ENCODE measurements around the gene RCCD1. TPM values are rescaled to one million over a fixed set of nuclear protein-coding genes. Genes with fewer than 3 reads are reported as not detected.
A peak's percentile ranks its signal among the peaks of the same experiment; 100 is the strongest.

The RCCD1 gene
- polyA plus RNA-seq, 1 donor from 2014 or later = 6.0 TPM

DNA sequence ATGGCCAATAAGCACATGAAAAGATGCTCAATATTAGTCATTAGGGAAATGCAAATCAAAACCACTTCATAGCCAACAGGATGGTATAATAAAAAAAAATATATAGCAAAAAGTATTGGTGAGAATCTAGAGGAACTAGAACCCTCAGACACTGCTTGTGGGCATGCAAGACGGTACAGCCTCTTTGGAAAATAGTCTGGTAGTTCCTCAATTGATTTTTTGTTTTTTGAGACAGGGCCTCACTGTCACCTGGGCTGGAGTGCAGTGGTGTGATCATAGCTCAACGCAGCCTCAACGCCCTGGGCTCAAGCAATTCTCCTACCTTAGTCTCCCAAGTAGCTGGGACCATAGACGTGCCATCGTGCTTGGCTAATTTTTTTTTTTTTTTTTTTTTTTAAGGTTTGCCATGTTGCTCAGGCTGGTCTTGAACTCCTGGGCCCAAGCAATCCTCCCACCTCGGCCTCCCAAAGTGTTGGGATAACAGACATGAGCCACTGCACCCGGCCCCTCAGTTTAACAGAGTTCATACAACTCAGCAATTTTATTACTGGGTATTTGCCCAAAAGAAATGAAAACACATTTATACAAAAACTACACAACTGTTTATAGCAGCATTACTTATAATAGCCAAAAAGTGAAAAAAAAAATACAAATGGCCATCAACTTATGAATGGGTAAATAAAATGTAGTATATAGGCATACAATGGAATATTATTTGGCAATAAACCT lies 34.5 kb downstream of the RCCD1 start:
- no peaks in the 10 kb centered on the region for H3K36me3 Mint-ChIP-seq
- peaks cover 30 to 43% (median 39%) of the 10 kb centered on the region in 3 donors for H3K4me1 Mint-ChIP-seq
- H3K27me3 Mint-ChIP-seq = peaks cover 3% of the 10 kb centered on the region
- H3K4me3 Mint-ChIP-seq = peak overlapping the region in 3 of 4 donors; percentile 4 to 89 (median 20)
- peak overlapping the region in 2 of 3 donors; percentile 6 to 49 for H3K27ac Mint-ChIP-seq
- H3K9me3 Mint-ChIP-seq = no peaks in the 10 kb centered on the region

GRCh38 chr15:90990446-90990845 lies 35.8 kb downstream of the RCCD1 start:
- H3K9me3 Mint-ChIP-seq = no peaks in the 10 kb centered on the region
- peak overlapping the region in 1 of 4 donors; percentile 34 for H3K4me3 Mint-ChIP-seq
- H3K4me1 Mint-ChIP-seq = peaks cover 38 to 48% (median 46%) of the 10 kb centered on the region in 3 donors
- no peak overlapping the region for H3K27ac Mint-ChIP-seq
- peaks cover 3% of the 10 kb centered on the region for H3K27me3 Mint-ChIP-seq
- no peaks in the 10 kb centered on the region for H3K36me3 Mint-ChIP-seq

DNA sequence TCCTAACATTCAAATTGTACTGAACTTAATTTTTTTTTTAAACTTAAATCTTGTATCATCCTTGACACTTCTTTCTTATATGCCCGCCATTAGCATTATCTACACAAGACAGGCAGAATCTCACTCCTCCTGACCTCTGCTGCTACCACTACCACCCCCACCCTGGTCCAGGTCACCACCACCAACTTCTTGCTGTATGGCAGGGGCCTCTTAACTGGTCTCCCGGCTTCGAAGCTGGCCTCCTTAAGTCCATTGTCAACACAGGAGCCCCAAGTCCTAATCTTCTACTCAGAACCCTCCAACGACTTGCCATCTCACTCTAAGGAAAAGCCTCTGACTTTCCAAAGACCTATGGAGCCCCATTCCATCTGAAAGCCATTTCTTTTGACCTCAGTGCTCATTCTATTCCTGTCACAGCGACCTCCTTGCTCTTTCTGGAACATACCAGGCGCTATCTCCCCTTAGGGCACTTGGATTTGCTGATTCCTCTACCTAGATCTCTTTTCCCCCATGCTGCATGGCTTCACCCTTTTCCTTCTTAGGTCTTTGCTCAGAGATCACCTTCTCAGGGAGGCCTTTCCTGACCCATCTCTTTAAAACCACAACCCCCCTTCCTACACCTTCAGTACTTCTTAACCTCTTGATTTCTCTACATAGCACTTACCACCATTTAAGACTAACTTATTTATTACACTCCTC lies 37.1 kb downstream of the RCCD1 start:
- H3K36me3 Mint-ChIP-seq = no peaks in the 10 kb centered on the region
- peaks cover 3% of the 10 kb centered on the region for H3K27me3 Mint-ChIP-seq
- peak overlapping the region in 1 of 3 donors; percentile 83 for H3K27ac Mint-ChIP-seq
- peaks cover 38 to 49% (median 47%) of the 10 kb centered on the region in 3 donors for H3K4me1 Mint-ChIP-seq
- H3K9me3 Mint-ChIP-seq = no peaks in the 10 kb centered on the region
- H3K4me3 Mint-ChIP-seq = peak overlapping the region in 1 of 4 donors; percentile 97

DNA sequence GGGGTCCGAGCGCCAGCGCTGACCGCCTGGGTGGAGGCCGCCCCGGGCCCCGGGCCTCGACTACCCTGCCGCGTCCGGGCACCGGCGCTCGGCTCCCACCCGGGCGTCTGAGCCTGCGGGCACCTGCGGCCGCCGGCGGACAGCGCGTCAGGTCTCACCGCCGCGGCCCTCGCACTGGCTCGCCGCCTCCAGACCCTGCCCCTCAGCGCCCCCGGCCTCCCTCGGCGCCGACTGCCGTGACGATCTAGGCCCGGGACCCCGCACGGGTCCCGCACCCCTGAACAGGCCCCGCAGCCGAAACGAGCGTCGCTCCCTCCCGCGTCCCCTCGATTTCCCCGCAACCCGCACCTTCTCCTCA lies 39.4 kb downstream of the RCCD1 start:
- H3K27me3 Mint-ChIP-seq = peaks cover 1% of the 10 kb centered on the region
- H3K4me3 Mint-ChIP-seq = peak overlapping the region; percentile 97 to 99 (median 99)
- peak overlapping the region; percentile 88 to 98 (median 95) for H3K27ac Mint-ChIP-seq
- peaks cover 21 to 30% (median 27%) of the 10 kb centered on the region in 3 donors for H3K4me1 Mint-ChIP-seq
- no peaks in the 10 kb centered on the region for H3K9me3 Mint-ChIP-seq
- peaks cover 2% of the 10 kb centered on the region for H3K36me3 Mint-ChIP-seq

DNA sequence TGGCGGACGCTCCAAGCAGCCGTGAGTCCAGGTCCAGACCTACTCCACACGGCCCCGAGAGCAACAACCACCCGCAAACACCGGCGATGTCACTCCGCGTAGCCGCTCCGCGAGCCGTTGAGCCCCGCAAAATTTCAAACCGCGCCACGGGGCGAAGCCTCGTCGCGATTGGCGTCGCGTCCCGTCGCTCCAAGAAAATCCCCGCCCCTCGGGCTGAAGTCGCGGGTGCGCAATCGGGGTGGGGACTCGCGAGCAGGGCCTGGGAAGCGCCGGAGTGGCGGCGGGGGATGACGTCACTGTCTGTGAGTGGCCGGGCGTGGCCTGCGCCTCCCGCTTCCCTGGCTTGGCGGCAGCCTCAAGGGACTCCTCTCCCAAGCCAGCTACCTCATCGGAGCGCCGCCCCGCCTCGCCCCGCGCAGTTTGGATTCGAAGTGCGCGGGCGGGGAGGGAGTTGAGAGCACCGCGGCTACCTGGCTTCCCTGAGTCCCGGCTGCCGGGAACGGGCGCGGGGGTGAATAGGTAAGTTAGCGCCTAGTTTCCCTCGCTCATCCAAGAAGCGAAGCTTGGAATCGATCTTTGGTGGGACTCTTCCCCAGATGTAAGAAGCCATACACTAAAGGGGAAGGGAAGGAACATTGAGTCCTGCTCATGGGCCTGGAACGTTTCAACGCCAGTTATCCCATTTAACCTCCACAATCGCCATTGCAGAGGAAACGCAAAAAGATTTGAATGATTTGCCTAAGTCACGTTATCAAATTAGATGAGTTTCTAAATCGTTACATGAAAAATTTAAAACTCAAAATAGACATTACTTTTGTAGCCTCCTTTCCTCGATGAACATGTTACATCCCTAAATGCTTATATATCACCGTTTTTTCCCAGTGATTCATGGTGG lies 40.0 kb downstream of the RCCD1 start, which contains the start of gene PRC1:
TSS of gene PRC1 (minus strand) at position 119 of the 895 bp plus-strand sequence. CDS start at position 1, 118 bp downstream.
- Mint-ChIP-seq H3K4me1 (peaks cover 21 to 30% (median 27%) of the 10 kb centered on the region in 3 donors), H3K9me3 (no peaks in the 10 kb centered on the region)

DNA sequence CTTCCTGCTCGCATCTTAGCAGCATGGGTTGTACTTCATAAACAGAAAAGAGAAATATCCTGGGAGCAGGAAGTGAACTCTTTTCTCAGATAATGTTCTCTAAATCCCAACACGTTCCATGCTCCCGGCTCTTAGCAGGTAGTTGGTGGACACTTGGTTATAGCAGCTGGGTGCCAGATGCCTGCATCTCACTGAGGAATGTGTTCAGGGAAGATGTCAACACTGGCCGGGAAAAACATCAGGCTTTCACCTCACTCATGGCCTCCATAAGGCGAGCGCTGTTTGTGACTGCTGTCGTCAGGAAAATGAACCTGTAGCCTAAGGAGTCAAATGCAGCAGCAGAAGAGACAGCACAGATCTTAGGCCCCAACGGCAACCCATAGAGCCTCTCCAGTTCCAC lies 44.1 kb downstream of the RCCD1 start:
- peaks cover 8 to 13% (median 10%) of the 10 kb centered on the region in 3 donors for H3K4me1 Mint-ChIP-seq
- no peaks in the 10 kb centered on the region for H3K9me3 Mint-ChIP-seq
- no peak overlapping the region for H3K27ac Mint-ChIP-seq
- H3K36me3 Mint-ChIP-seq = peaks cover 2% of the 10 kb centered on the region
- no peaks in the 10 kb centered on the region for H3K27me3 Mint-ChIP-seq
- H3K4me3 Mint-ChIP-seq = no peak overlapping the region

More for the DNA sequence above, 40.0 kb downstream of the RCCD1 start, which contains the start of gene PRC1:
- peak within 1 kb of the TSS; percentile 97 to 99 (median 99) for H3K4me3 Mint-ChIP-seq
- peaks cover 2% of the 10 kb centered on the region for H3K36me3 Mint-ChIP-seq
- peak within 1 kb of the TSS; percentile 88 to 98 (median 95) for H3K27ac Mint-ChIP-seq
- peaks cover 1% of the 10 kb centered on the region for H3K27me3 Mint-ChIP-seq

DNA sequence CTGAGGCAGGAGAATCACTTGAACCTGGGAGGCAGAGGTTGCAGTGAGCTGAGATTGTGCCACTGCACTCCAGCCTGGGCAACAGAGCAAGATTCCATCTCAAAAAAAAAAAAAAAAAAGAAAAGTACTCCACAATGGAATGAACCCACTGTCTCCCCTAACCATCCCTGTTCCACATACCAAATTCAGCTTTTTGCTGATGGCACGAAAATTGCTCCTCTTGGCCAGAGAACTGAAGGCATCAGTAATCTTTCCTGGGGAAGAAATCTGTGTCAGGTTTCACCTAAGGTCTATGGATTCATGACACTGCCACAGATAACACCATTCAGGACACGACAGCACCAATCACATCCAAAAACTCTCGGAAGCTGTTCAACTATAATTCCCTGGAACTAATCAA lies 46.5 kb downstream of the RCCD1 start:
- H3K27ac Mint-ChIP-seq = no peak overlapping the region
- H3K4me1 Mint-ChIP-seq = peaks cover under 1 to 2% (median 1%) of the 10 kb centered on the region in 3 donors
- no peaks in the 10 kb centered on the region for H3K27me3 Mint-ChIP-seq
- H3K36me3 Mint-ChIP-seq = peaks cover 2% of the 10 kb centered on the region
- no peaks in the 10 kb centered on the region for H3K9me3 Mint-ChIP-seq
- H3K4me3 Mint-ChIP-seq = peak overlapping the region in 1 of 4 donors; percentile 26

- H3K27me3 Mint-ChIP-seq = no peaks in the 10 kb centered on the region
- H3K9me3 Mint-ChIP-seq = no peaks in the 10 kb centered on the region
- H3K36me3 Mint-ChIP-seq = peaks cover 2% of the 10 kb centered on the region
- peak overlapping the region in 1 of 3 donors; percentile 39 for H3K27ac Mint-ChIP-seq
- H3K4me1 Mint-ChIP-seq = peaks cover 0 to 3% (median 0%) of the 10 kb centered on the region in 3 donors
- no peak overlapping the region for H3K4me3 Mint-ChIP-seq
Observed at GRCh38 chr15:91007266-91007665, 52.6 kb downstream of the RCCD1 start.

Other genes with a start within 250 kb of the RCCD1 start
- gene BLM, start 237.5 kb upstream of the RCCD1 start, polyA plus RNA-seq = 14.4 TPM
- gene FURIN, start 86.3 kb upstream of the RCCD1 start, polyA plus RNA-seq = 9.7 TPM
- 7.7 TPM for gene FES, start 70.4 kb upstream of the RCCD1 start, polyA plus RNA-seq
- gene MAN2A2, start 51.6 kb upstream of the RCCD1 start, polyA plus RNA-seq = 9.1 TPM
- gene HDDC3, start 22.3 kb upstream of the RCCD1 start, polyA plus RNA-seq = 29.4 TPM
- gene UNC45A, start 19.6 kb upstream of the RCCD1 start, polyA plus RNA-seq = 65.3 TPM
- 3.3 TPM for gene PRC1, start 39.7 kb downstream of the RCCD1 start, polyA plus RNA-seq
- gene VPS33B, start 67.7 kb downstream of the RCCD1 start, polyA plus RNA-seq = 10.7 TPM
- 0.01 TPM for gene SV2B, start 145.4 kb downstream of the RCCD1 start, polyA plus RNA-seq

All from IgD-negative memory B cell (primary cell).